Activated CD8-positive, alpha-beta memory T cell treated with anti-CD3 and anti-CD28 coated beads, Interleukin-2, amount 50 U/mL, for 4 hours (primary cell): ENCODE results near the gene IL17RD.

Experiments used
- DNase-seq: peaks from one replicate; pipeline ENCODE4 v3.0.0-alpha.2; 2020

The IL17RD gene

DNA sequence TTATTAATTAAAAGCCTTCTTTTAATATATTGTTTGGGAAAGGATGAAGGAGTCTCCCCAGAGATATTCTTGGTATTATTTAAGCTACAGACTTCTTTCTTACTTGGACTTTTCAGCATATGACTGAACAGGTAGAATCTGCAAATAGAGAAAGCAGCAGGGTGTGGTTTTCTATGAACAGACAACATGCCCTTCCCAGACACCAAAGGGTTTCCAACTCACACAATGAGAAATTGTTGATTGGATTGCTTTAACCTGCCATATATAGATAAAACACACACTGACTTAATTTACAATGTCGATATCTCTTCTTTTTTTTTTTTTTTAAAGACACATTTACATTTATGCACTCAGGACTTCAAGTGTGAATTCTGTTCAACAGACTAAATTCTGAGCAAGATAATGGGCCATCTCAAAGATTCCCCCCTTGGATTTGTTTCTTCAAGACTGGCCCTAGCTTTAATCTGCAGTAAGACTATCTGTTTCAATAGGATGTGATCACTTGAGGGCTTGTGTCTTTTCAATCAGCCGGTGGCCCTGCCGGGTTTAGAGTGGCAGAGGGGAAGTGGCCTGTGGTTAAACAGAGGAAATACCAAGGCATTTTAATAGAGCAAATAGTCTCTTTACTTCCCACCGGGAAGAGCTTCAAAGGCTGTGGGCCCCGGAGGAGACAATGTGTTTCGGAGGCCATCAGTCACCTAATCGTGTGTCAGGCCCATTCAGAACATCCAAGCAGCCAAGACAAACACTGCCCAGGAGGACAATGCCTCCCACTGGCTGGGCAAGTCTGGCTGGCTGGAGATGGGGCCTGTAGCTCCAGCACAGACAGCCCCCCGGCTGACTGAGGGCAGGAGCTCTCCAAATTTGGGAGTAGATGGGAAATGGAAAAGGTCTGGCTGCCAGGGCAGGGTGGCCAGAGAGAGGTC lies 6.1 kb downstream of the IL17RD start:
- no peak for DNase-seq

DNA sequence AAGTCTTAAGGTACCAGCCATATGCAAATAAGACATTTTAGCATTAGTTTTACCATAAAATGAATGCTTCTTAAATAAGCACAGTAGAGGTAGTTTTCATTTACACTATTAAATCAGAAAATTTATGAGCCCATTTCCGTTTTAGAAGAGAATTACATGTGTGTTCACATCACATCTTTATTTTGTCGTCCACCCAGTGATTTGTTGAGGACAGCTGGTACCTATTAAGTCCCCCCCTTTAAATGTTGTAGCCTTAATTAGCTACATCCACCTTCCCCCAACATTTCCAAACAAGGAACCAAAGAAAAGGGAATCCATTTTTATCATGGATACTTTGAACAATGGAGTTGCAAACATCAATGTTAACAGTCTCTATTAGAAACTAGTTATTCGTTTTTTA lies 6.8 kb downstream of the IL17RD start:
- DNase-seq: no peak

DNA sequence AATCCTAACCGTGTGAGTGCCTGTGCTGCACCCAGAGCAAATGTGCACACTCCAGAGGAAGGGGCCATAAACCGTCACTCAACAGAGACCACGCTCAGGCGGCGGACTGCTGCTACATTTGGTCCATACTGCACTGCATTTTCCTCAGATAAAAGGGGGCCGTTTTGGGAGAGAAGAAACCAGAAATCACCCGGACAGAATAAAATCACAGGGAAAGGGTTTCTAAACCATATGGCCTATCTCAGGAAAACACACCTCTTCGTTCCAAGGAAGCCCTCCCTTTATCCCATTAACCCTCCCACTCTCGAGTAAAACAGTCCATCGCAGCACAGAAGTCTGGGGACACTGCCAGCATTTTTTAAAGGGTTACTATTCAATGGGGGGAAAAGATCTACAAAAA lies 7.6 kb downstream of the IL17RD start:
- no peak for DNase-seq

GRCh38 chr3:57155310-57155643 lies 9.9 kb downstream of the IL17RD start:
- DNase-seq: no peak

DNA sequence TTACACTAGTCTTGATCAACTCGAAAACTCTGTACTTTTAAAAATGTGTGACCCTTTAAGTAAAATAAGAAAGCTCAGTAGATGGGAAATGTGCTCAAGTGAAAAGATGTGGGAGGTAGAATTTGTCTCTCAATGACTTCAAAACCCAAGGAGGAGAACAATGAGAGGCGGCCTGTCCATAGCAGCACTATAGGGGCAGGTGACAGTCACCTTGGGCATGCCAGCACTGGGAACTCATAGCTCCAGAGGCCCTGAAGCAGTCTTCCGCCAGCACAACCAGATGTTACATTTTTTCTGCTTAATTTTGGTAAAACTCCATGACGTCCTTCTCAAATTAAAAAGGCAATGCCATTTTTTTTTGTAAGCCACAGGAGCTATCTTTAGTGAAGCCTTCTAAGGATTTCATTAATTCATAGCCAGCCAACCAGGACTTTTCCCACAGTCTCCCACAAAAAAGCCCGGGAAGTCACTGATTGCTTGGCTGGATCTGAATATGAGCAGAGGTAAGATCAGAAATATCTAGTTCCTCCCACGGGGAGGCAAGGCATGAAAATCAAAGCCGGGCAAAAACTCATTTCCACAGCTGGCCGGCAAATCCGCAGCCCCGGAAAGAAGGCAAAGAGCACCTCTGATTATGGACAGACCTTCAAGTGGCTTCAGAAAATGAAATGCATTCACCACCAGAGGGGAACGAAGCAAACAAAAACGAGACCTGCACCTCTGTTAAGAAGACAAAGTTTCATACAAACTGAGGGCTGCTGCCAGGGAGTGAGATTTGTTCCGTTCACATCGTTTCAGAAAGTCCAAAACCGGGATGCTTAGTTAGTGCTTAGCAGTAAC lies 10.5 kb downstream of the IL17RD start:
- no peak for DNase-seq

GRCh38 chr3:57152151-57153143 lies 12.7 kb downstream of the IL17RD start:
- no peak for DNase-seq

- DNase-seq: no peak
These were observed 13.4 kb downstream of the IL17RD start for GRCh38 chr3:57151749-57152148.

- no peak for DNase-seq
These were observed 14.1 kb downstream of the IL17RD start for GRCh38 chr3:57151021-57151449.

GRCh38 chr3:57150113-57150581 lies 15.0 kb downstream of the IL17RD start:
- DNase-seq: no peak

DNA sequence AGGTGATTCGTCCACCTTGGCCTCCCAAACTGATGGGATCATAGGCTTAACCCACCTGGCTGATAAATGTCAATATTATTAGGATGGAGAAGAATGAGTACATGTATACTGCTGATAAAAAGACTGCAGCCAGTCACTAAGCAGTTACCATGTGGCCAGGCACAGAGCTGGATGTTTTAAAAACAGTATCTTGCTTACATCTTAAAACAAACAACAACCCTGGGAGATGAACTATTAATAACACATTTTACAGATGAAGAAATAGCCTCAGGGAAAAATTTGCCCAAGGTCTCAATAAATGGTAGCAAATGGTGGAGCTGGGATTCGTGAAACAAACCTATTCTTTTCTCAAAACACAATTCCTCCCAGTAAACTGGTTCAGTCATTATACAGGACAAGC lies 18.1 kb downstream of the IL17RD start:
- no peak for DNase-seq

DNA sequence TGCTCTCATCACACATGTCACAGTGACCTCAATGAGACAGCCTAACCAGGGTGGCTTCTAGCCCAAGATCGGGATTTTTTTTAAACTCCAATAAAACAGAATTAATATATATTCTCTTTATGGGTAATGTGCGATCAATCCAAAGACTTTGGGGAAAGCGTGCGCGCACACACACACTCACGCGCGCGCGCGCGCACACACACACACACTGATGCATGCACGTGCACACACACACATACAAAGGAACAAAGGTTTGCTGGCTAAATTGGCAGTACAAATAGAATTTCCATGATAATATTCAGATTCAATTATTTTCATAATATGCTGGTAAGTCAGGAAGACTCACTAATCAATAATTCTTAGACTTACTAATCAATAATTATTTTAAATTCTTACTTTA lies 19.3 kb downstream of the IL17RD start:
- no peak for DNase-seq

- no peak for DNase-seq
These were observed 20.2 kb downstream of the IL17RD start for GRCh38 chr3:57144952-57145351.

DNA sequence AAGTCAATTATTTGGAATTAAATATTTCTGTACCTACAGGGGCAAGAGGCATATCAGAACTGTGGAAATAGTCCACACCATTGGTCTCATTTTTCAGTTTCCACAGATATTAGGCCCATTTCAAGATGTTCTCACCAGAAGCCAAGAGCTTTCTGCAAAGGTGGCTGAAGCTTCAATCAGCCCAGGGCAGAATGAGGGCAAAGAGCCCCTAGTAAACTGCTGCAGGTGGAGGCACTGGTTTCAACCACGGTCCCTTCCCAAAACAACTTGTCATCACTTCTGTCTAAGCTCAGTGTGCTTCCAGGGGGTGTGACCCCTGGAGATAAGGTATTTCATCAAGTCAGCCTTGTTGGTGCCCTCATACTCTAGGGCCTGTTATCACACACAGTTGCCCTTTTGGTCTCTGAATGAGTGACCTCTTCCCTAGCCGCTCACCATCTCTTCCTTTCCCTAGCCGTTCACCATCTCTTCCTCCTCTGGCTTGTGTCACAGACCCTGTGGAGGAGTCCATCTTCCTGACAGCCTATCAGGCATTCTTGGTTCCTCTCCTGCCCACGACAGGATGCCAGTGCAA lies 21.2 kb downstream of the IL17RD start:
- no peak for DNase-seq

GRCh38 chr3:57142411-57142723 lies 22.8 kb downstream of the IL17RD start:
- DNase-seq: no peak

DNA sequence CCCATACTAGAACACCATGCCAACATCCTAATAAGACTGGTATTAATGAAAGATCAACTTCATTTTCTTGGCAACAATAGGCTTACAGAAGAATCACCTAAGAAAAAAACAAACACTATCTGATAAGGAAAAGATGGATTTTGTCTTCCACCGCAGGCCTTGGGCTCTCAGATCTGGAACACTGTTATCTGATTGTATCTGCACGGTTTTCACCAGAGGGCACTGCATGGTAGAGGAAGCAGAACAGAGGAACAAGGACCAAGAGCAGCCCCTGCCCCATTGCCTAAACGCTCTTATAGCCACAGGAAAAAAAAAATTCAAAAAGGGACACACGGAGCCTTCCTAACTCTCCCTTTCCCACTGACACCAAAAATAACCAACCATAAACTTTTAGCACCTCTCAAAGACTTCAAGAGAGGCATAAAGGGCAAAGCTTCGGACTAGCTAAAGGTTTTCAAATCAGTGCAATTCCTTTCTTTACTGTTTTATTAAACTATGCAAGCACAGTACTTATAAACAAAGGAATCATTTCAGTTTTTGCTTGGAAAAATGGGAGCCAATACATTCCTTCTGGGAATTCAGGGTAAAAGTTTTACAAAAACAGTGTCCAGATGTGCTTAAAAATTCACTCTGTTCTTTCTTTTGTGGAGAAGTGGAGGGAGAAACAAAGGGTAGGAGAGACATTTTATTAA lies 23.3 kb downstream of the IL17RD start:
- DNase-seq: no peak

- no peak for DNase-seq
These were observed 24.3 kb downstream of the IL17RD start for GRCh38 chr3:57140894-57141293.

DNA sequence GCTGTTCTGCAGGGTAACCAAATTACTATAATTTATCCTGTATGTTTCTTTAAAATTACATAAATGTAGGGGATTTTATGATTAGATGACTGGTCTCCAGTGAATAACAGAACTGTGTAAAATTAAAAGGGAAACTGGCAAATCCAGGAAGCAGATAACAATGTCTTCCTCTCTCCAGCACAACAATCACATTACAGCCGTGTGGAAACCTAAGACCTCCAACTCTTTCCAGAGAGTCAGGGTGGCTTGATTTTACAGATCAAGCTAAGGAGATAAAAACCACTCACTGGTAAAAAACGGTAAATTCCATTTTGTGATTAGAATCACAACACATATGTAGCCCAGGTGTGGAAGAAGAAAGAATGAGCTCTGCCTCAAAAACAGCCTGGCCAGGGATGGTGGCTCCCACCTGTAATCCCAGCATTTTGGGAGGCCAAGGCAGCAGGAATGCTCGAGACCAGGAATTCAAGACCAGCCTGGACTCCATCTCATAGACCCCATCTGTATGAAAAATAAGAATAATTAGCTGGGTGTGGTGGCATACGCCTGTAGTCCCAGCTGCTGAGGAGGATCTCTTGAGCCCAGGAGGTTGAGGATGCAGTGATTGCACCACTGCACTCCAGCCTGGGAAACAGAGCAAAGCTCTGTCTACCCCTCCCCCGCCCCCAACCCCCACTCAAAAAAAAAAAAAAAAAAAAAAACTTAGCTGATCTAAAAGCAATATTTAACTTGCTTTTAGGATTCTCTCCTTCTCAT lies 29.0 kb downstream of the IL17RD start:
- no peak for DNase-seq

DNA sequence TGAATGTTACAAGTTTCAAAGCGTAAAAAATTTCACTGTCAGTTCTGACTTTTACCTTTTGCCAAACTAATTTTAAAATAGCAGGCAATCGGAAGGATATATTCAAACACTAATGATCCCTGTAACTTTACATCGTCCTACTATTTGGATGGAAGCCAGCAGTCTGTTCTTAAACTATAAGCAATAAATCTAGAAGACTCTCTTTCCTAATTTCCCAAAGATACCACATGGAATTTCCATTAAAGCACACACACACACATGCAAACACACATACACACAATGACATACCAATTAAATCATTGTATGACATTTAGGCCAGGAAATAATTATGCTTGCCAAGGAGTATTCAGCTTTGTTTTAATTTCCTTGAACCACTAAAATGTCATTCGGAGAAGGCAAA lies 32.0 kb downstream of the IL17RD start:
- DNase-seq: no peak

GRCh38 chr3:57132674-57133073 lies 32.5 kb downstream of the IL17RD start:
- no peak for DNase-seq

GRCh38 chr3:57131210-57131588 lies 34.0 kb downstream of the IL17RD start:
- DNase-seq: no peak

- no peak for DNase-seq
These were observed 34.5 kb downstream of the IL17RD start for GRCh38 chr3:57130571-57131209.
